GM10266 (cell line): Measurements from ENCODE around the gene LHX4.

Source experiments
- DNase-seq: peaks from one replicate; pipeline ENCODE4 v3.0.0; 2012; ENCODE audit errors: extremely low spot score
- CTCF ChIP-seq: IDR thresholded peaks from 2 replicates; pipeline ENCODE4 v1.5.1; 2012; ENCODE audit warnings: mild to moderate bottlenecking, low read depth; ENCODE audit not compliant: control insufficient read depth, insufficient read depth; ENCODE audit errors: missing control alignments

LHX4 gene

GRCh38 chr1:180294711-180295110, 64.6 kb downstream of the LHX4 start:
- no peak for TF ChIP-seq CTCF
- DNase-seq, result no peak

DNA sequence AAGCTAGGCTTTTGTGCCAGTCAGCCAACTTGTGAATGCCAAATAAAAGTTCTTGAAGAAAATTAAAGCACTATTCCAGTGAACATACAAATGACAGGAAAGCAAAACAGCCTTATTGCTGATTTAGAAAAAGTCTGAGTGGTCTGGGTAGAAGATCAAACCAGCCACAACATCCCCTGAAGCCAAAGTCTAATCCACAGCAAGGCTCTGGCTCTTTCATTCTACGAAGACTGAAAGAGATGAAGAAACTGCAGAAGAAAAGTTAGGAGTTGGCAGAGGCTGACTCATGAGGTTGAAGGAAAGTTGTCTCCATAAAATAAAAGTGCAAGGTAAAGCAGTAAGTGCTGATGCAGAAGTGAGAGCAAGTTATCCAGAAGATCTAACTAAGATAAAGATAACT, 65.9 kb downstream of the LHX4 start:
- no peak for DNase-seq
- TF ChIP-seq CTCF, result no peak

- DNase-seq, result no peak
- no peak for TF ChIP-seq CTCF
Observed at GRCh38 chr1:180299479-180300221, 69.6 kb downstream of the LHX4 start.

DNA sequence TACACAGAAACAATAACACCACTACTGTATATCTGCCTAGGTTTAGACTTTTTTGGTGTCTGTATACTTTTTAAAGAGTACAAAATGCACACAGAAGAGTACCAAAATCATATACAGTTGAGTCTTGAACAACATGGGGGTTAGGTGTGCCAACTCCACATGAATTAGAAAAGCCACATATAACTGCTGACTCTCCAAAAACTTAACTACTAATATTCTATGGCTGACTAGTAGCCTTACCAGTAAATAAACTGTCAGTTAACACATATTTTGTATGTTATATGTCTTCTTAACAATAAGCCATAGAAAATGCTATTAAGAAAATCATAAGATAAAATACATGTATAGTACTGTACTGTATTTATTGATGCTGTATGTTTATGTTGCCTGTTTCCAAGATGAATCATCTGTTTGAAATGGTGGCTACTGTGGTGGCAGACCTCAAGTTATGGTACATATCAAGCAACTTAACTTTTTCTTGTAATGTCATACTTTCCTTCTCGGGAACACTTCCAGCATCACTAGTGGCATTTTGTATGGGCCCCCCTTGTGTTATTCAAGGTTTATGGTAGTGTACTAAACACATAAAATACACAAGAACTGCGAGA, 71.2 kb downstream of the LHX4 start:
- DNase-seq, result no peak

DNA sequence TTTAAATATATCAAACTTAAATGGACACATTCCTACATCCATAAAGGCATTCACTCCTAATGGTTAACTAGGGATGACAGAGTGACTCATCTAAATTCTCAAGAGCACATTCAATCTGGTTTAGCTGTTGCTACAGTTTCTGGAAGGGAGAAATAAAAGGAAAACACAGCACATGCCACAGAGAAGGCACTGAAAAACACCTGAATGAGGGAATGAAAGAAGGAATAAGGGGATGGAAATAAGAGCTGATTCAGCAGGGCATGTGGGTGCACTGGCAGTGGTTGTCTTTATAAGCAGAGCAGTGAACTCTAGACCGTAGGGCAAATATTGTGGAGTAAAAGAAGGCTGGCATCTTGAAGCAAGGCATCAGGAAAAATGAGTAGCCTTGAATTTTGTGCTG, 79.3 kb downstream of the LHX4 start:
- TF ChIP-seq CTCF, result no peak
- no peak for DNase-seq

More for the DNA sequence above, 71.2 kb downstream of the LHX4 start:
- TF ChIP-seq CTCF, result no peak

DNA sequence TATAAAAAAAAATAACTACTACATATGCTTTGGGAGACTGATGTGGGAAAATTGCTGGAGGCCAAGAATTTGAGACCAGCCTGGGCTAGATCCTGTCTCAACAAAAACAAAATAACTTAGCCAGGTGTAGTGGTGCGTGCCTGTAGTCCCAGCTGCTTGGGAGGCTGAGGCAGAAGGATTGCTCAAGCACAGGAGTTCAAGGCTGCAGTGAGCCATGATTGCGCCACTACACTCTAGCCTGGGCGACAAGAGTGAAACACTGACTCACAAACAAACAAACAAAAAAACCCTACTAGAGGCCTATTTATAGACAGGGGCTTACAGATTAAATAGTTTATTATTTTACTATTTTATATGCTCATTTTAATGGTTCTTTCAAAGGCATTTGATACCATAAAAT, 80.0 kb downstream of the LHX4 start:
- no peak for TF ChIP-seq CTCF
- DNase-seq, result no peak

- TF ChIP-seq CTCF, result no peak
- DNase-seq, result no peak
Observed at GRCh38 chr1:180311011-180311730, 81.1 kb downstream of the LHX4 start.
